ENCODE data around the gene PDZD7. TPM values are rescaled to one million over a fixed set of nuclear protein-coding genes. Genes with fewer than 3 reads are reported as not detected.

Gene PDZD7
- total RNA-seq, 2 experiments from 2014 or later = 1.1 to 1.9 TPM

DNA sequence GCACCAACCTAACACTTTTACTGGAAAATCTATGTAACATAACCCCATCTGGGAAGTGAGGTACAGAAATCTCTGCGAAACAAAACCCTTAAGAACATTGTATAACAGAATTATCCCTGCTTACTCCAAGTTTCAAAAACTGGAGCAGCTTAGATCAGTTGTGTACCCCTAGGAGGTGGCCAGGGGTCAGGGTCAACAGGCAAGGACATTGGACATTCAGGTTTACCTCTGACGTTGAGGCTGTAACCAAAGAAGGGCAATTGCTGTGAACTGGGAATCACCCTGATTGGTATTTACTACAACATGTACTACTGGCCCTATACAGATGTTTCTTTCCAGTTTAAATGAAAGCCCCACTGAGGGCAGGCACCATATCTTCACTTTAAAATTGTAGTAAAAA, 13.2 kb upstream of the PDZD7 start:
- no peaks in the 10 kb centered on the region for H3K9me3 Mint-ChIP-seq
- H3K27ac Mint-ChIP-seq = no peak overlapping the region
- ChIA-PET POLR2A (interaction anchor here (1.8 to 6.0 kb wide), 4 partner anchors 8 to 18 kb away, joined by 7 to 44 read pairs (median 22); partner anchors contain the start of genes KAZALD1, PDZD7 and SFXN3), CTCF (interaction anchor here (0.8 to 22.6 kb wide), 6 partner anchors 12 to 170 kb away, joined by 4 to 515 read pairs (median 32); partner anchors contain the start of genes KAZALD1, PDZD7 and SFXN3)
- no peak overlapping the region for H3K4me3 Mint-ChIP-seq
- H3K36me3 Mint-ChIP-seq (ENCODE audit: low read depth) = peaks cover 3% of the 10 kb centered on the region
- H3K27me3 Mint-ChIP-seq = peaks cover 40% of the 10 kb centered on the region
- DNase-seq = no peak
- H3K4me1 Mint-ChIP-seq = peaks cover 34% of the 10 kb centered on the region

DNA sequence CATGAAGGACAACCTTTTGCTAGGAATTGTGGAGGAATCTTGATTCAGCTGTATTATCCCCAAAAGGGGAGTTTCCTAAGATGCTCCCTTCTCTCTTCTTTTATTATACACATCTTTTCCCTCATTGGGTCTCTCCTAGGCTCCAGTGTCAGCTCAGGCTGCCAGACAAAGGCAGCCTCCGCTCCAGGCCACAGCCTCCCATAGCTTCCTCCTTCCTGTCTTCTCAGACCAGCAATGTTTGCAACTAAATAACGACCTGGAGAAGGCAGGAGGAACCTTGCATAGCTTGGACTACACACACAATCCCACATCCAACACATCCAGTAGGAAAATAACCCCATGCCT, 12.4 kb upstream of the PDZD7 start:
- peaks cover 10% of the 10 kb centered on the region for H3K36me3 Mint-ChIP-seq (ENCODE audit: low read depth)
- DNase-seq = no peak
- peaks cover 28% of the 10 kb centered on the region for H3K4me1 Mint-ChIP-seq
- H3K27me3 Mint-ChIP-seq = peaks cover 32% of the 10 kb centered on the region
- H3K4me3 Mint-ChIP-seq = peak overlapping the region; percentile 96
- no peaks in the 10 kb centered on the region for H3K9me3 Mint-ChIP-seq
- ChIA-PET CTCF (interaction anchor here (0.8 to 22.6 kb wide), 10 partner anchors 11 to 171 kb away, joined by 3 to 515 read pairs (median 8); partner anchors contain the start of genes KAZALD1, PDZD7 and SFXN3), POLR2A (interaction anchor here (0.7 to 6.0 kb wide), 8 partner anchors 8 to 89 kb away, joined by 3 to 44 read pairs (median 6); partner anchors contain the start of genes KAZALD1, PDZD7 and SFXN3)
- no peak overlapping the region for H3K27ac Mint-ChIP-seq

- ChIA-PET POLR2A (interaction anchor here (0.5 to 6.0 kb wide), 10 partner anchors 7 to 106 kb away, joined by 3 to 44 read pairs (median 6); partner anchors contain the start of genes KAZALD1, PDZD7 and SFXN3), CTCF (interaction anchor here (0.7 to 22.6 kb wide), 10 partner anchors 11 to 99 kb away, joined by 3 to 515 read pairs (median 8); partner anchors contain the start of genes KAZALD1, PDZD7 and SFXN3)
- DNase-seq = peak; percentile 93
- H3K27ac Mint-ChIP-seq = peak overlapping the region; percentile 80
- peaks cover 27% of the 10 kb centered on the region for H3K4me1 Mint-ChIP-seq
- H3K9me3 Mint-ChIP-seq = no peaks in the 10 kb centered on the region
- H3K36me3 Mint-ChIP-seq (ENCODE audit: low read depth) = peaks cover 15% of the 10 kb centered on the region
- peaks cover 27% of the 10 kb centered on the region for H3K27me3 Mint-ChIP-seq
- H3K4me3 Mint-ChIP-seq = peak overlapping the region; percentile 96
Measured at GRCh38 chr10:101042667-101043362, 11.9 kb upstream of the PDZD7 start.

- Mint-ChIP-seq H3K4me1 (peaks cover 27% of the 10 kb centered on the region), H3K36me3 (ENCODE audit: low read depth) (peaks cover 22% of the 10 kb centered on the region), H3K9me3 (no peaks in the 10 kb centered on the region), H3K27me3 (peaks cover 20% of the 10 kb centered on the region), H3K27ac (no peak overlapping the region), H3K4me3 (peak overlapping the region; percentile 96)
- CTCF ChIA-PET = interaction anchor here (0.7 to 22.6 kb wide), 13 partner anchors 10 to 100 kb away, joined by 3 to 515 read pairs (median 5); partner anchors contain the start of genes KAZALD1, PDZD7 and SFXN3
- no peak for DNase-seq
- POLR2A ChIA-PET = interaction anchor here (0.5 to 6.0 kb wide), 9 partner anchors 8 to 106 kb away, joined by 3 to 44 read pairs (median 6); partner anchors contain the start of genes KAZALD1, PDZD7 and SFXN3
Measured at GRCh38 chr10:101042118-101042517, 11.2 kb upstream of the PDZD7 start.

- ChIA-PET POLR2A (interaction anchor here (1.1 to 6.0 kb wide), 5 partner anchors 9 to 25 kb away, joined by 3 to 44 read pairs (median 5); partner anchors contain the start of genes KAZALD1, PDZD7 and SFXN3), CTCF (interaction anchor here (0.6 to 22.6 kb wide), 16 partner anchors 9 to 762 kb away, joined by 3 to 515 read pairs (median 5); partner anchors contain the start of genes KAZALD1, PDZD7 and SFXN3)
- peak; percentile 75 for DNase-seq
- Mint-ChIP-seq H3K4me1 (peaks cover 27% of the 10 kb centered on the region), H3K27me3 (peaks cover 12% of the 10 kb centered on the region), H3K4me3 (no peak overlapping the region), H3K9me3 (no peaks in the 10 kb centered on the region), H3K27ac (no peak overlapping the region), H3K36me3 (ENCODE audit: low read depth) (peaks cover 30% of the 10 kb centered on the region)
Measured at GRCh38 chr10:101041252-101041761, 10.4 kb upstream of the PDZD7 start.

GRCh38 chr10:101040851-101041250, 9.9 kb upstream of the PDZD7 start:
- CTCF ChIA-PET = interaction anchor here (0.6 to 22.6 kb wide), 15 partner anchors 9 to 762 kb away, joined by 3 to 515 read pairs (median 5); partner anchors contain the start of genes KAZALD1, PDZD7 and SFXN3
- POLR2A ChIA-PET = interaction anchor here (1.1 to 6.0 kb wide), 4 partner anchors 10 to 26 kb away, joined by 3 to 44 read pairs (median 20); partner anchors contain the start of genes KAZALD1, PDZD7 and SFXN3
- Mint-ChIP-seq H3K27ac (no peak overlapping the region), H3K27me3 (peaks cover 10% of the 10 kb centered on the region), H3K36me3 (ENCODE audit: low read depth) (peaks cover 35% of the 10 kb centered on the region), H3K9me3 (no peaks in the 10 kb centered on the region), H3K4me1 (peaks cover 27% of the 10 kb centered on the region), H3K4me3 (no peak overlapping the region)
- no peak for DNase-seq

DNA sequence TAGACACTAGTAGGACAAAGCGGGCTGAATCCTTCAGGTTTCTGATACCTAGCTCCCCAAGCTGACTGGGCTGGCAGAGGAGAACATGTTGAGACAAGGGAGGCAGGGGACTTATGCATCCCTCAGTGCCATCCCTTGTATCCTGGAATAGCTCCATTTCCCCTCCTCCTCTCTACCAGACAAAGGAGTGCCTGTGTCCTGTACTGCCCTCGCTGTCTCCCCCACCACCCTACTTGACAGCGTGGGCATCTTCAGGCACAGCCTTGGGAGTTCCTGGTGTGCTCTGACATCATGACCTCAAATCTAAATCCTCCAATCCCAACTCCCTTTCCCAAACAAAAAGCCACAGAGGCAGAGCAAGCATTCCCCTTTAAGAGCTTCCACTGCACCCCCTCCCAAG, 9.1 kb upstream of the PDZD7 start:
- ChIA-PET POLR2A (interaction anchor here (0.5 to 6.0 kb wide), 3 partner anchors 9 to 23 kb away, joined by 3 to 44 read pairs (median 9); partner anchors contain the start of genes KAZALD1, PDZD7 and SFXN3), CTCF (interaction anchor here (0.7 to 22.6 kb wide), 5 partner anchors 8 to 56 kb away, joined by 3 to 515 read pairs (median 5); partner anchors contain the start of genes KAZALD1, PDZD7 and SFXN3)
- no peak for DNase-seq
- no peak overlapping the region for H3K27ac Mint-ChIP-seq
- H3K4me3 Mint-ChIP-seq = no peak overlapping the region
- peaks cover 40% of the 10 kb centered on the region for H3K36me3 Mint-ChIP-seq (ENCODE audit: low read depth)
- peaks cover 6% of the 10 kb centered on the region for H3K27me3 Mint-ChIP-seq
- no peaks in the 10 kb centered on the region for H3K9me3 Mint-ChIP-seq
- peaks cover 27% of the 10 kb centered on the region for H3K4me1 Mint-ChIP-seq

- DNase-seq = no peak
- ChIA-PET POLR2A (interaction anchor here (1.1 to 6.0 kb wide), 2 partner anchors 22 to 39 kb away, joined by 3 to 44 read pairs; partner anchors contain the start of genes KAZALD1 and LZTS2), CTCF (interaction anchor here (22.6 kb wide), 1 partner anchor 20 kb away, joined by 515 read pairs; the partner anchor contains the start of gene KAZALD1)
- Mint-ChIP-seq H3K27me3 (peaks cover 2% of the 10 kb centered on the region), H3K27ac (no peak overlapping the region), H3K4me3 (no peak overlapping the region), H3K36me3 (ENCODE audit: low read depth) (peaks cover 49% of the 10 kb centered on the region), H3K9me3 (no peaks in the 10 kb centered on the region), H3K4me1 (peaks cover 34% of the 10 kb centered on the region)
Measured at GRCh38 chr10:101038484-101038883, 7.6 kb upstream of the PDZD7 start.

- ChIA-PET POLR2A (no interaction called here), CTCF (interaction anchor here (22.6 kb wide), 1 partner anchor 22 kb away, joined by 515 read pairs; the partner anchor contains the start of gene KAZALD1)
- Mint-ChIP-seq H3K4me3 (no peak overlapping the region), H3K9me3 (no peaks in the 10 kb centered on the region), H3K27me3 (no peaks in the 10 kb centered on the region), H3K4me1 (peaks cover 29% of the 10 kb centered on the region), H3K36me3 (ENCODE audit: low read depth) (peaks cover 55% of the 10 kb centered on the region), H3K27ac (no peak overlapping the region)
- no peak for DNase-seq
Measured at GRCh38 chr10:101036726-101037125, 5.8 kb upstream of the PDZD7 start.

- H3K4me1 Mint-ChIP-seq = peaks cover 23% of the 10 kb centered on the region
- CTCF ChIA-PET = interaction anchor here (0.8 to 22.6 kb wide), 2 partner anchors 22 to 38 kb away, joined by 3 to 515 read pairs; partner anchors contain the start of gene KAZALD1
- POLR2A ChIA-PET = no interaction called here
- H3K27me3 Mint-ChIP-seq = no peaks in the 10 kb centered on the region
- no peak overlapping the region for H3K27ac Mint-ChIP-seq
- peaks cover 55% of the 10 kb centered on the region for H3K36me3 Mint-ChIP-seq (ENCODE audit: low read depth)
- H3K9me3 Mint-ChIP-seq = no peaks in the 10 kb centered on the region
- DNase-seq = no peak
- H3K4me3 Mint-ChIP-seq = no peak overlapping the region
Measured at GRCh38 chr10:101035916-101036702, 5.2 kb upstream of the PDZD7 start.

DNA sequence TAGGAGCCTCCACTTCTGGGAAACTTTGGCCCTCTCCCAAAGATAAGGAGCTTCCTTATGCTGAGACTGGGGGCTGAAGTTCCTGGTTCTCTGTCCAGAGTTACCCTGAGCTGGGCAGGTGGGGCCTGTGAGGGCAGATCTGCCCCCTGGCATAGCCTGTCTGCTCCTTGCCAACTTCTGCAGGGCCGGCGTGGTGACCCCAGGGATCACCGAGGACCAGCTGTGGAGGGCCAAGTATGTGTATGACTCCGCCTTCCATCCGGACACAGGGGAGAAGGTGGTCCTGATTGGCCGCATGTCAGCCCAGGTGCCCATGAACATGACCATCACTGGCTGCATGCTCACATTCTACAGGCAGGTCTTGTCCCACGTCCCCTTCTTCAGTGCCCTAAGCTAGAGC, 4.4 kb upstream of the PDZD7 start:
- DNase-seq = no peak
- Mint-ChIP-seq H3K4me3 (no peak overlapping the region), H3K27ac (no peak overlapping the region), H3K36me3 (ENCODE audit: low read depth) (peaks cover 55% of the 10 kb centered on the region), H3K4me1 (peaks cover 27% of the 10 kb centered on the region), H3K9me3 (no peaks in the 10 kb centered on the region), H3K27me3 (no peaks in the 10 kb centered on the region)
- ChIA-PET CTCF (interaction anchor here (0.8 to 22.6 kb wide), 3 partner anchors 23 to 41 kb away, joined by 3 to 515 read pairs (median 4); partner anchors contain the start of gene KAZALD1), POLR2A (interaction anchor here (0.9 to 1.1 kb wide), 2 partner anchors 25 to 26 kb away, joined by 4 read pairs; partner anchors contain the start of gene KAZALD1)

Measured in activated CD4-positive, alpha-beta memory T cell treated with anti-CD3 and anti-CD28 coated beads, Interleukin-2, amount 10 ng/mL, durations not matched to agents 7 days and 5 days (primary cell).